GM12892 (cell line): Measurements from ENCODE around the gene PPP1CC.

Source experiments
- POLR2A ChIP-seq: IDR thresholded peaks from 2 replicates; pipeline ENCODE4 v1.6.1; 2011; ENCODE audit warnings: low read depth, low read length, control low read depth
- POLR2AphosphoS5 ChIP-seq: IDR thresholded peaks from 2 replicates; pipeline ENCODE4 v1.6.1; 2011; ENCODE audit warnings: low read depth, low read length, control low read depth

GRCh38 chr12:110745542-110746284, 3.0 kb upstream of the PPP1CC start:
- no peak for TF ChIP-seq POLR2A
- no peak for TF ChIP-seq POLR2AphosphoS5
